Measurements from ENCODE around the gene GABRB1.

- TF ChIP-seq CTCF (IDR thresholded peaks at IDR 0.05) (no peak), POLR2AphosphoS5 (IDR thresholded peaks at IDR 0.05) (no peak)
Observed at GRCh38 chr4:47374477-47374876, 343.1 kb downstream of the GABRB1 start.
